GM19397 (cell line): ENCODE data around the gene SGSM2.

Experiments
- ATAC-seq: cut with Tn5 transposase; IDR thresholded peaks from one replicate; pipeline ENCODE4 v1.9.1; 2021; ENCODE audit warnings: mild to moderate bottlenecking, moderate library complexity; ENCODE audit not compliant: unreplicated experiment

The SGSM2 gene

DNA sequence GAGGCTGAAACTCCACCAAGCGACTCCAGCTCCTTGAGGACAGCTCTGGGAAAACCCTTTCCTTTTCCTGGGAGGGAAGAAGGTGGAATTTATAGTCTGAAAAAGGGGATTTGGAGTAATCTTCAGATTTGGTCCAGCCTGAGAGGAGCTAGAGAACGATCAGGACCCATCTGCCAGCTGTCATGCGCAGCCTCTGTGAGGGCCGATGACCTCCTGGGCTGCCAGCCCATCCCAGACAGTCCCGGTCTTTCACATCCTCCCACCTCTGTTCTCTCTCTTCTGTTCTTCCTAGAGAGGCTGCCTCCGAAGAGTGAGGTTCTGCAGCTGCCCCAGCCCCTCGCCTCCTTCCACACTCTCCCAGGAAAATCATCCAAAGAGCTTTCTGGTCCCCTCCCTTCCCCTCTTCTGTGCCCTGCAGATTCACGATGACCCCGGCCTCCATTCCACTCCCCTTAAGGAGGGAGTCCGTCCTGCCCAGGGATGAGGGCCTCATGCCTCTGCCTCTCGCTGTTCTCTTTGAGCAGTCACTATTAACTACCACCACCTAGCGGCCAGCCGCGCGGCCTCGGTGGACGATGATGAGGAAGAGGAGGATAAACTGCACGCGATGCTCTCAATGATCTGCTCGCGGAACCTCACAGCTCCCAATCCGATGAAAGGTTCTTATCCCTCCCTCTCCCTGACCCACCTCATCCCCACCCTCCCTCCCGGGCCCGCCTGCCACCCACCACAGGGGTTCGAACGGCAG is 29.6 kb downstream of the SGSM2 start:
- no peak for ATAC-seq

GRCh38 chr17:2368359-2368758 is 31.1 kb downstream of the SGSM2 start:
- ATAC-seq, result no peak

DNA sequence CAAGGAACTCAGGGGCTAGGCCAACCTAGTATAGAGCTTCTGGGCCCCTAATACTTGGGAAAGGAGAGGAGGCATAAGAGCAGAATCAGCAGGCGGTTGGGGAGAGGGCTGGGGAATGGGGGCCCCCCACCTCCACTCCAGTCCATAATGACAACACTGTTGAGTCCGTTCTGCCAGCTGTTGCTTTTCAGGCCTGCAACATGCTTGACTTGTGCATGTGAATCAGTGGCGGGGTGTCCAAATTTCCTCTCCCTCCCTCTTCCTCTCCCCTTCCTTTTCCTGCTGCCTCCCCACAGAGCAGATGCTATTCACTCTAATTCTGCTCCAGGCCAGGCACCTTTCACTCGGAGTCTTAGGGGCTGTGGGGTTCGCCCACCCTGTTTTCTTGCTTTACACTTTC is 31.7 kb downstream of the SGSM2 start:
- ATAC-seq, result no peak

- ATAC-seq, result no peak
Measured at GRCh38 chr17:2369551-2370210, 32.4 kb downstream of the SGSM2 start.

DNA sequence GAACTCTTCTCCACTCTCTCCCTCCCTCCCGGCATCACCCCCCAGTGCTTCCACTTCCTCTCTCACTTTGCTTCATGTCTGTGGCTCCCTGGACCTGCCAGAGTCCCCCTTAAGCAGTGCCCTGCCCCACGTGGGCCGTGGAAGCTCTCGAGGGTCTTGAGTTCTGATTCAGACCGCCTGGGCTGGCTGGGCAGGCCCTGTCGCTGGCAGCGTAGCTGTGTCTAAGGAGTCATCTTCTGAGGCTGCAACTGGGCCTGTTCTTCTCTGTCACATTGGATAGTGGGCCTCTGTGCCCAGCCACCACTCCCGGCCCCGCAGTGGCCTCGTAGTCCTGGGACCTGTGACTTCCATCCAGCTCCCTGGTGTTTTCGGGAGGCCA is 32.9 kb downstream of the SGSM2 start:
- no peak for ATAC-seq

GRCh38 chr17:2371183-2372130 is 34.2 kb downstream of the SGSM2 start:
- no peak for ATAC-seq

- ATAC-seq, result no peak
Measured at GRCh38 chr17:2372180-2372579, 34.9 kb downstream of the SGSM2 start.

DNA sequence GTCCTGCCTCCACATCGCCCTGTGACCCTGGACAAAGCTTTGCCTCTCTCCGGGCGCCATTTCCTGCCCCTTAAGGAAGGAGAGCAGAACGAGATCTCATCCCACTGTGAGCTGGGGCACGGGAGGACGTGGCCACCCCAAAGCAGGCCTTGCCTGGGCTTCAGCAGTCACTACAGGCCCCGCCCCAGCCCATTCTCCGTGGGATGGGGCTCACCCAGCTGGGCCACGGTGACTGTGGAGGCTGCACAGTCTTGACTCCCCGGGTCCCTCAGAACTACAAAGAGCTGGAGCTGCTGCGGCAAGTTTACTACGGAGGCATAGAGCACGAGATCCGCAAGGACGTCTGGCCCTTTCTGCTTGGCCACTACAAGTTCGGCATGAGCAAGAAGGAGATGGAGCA is 35.4 kb downstream of the SGSM2 start:
- ATAC-seq, result no peak

- no peak for ATAC-seq
Measured at GRCh38 chr17:2373179-2373578, 35.9 kb downstream of the SGSM2 start.

DNA sequence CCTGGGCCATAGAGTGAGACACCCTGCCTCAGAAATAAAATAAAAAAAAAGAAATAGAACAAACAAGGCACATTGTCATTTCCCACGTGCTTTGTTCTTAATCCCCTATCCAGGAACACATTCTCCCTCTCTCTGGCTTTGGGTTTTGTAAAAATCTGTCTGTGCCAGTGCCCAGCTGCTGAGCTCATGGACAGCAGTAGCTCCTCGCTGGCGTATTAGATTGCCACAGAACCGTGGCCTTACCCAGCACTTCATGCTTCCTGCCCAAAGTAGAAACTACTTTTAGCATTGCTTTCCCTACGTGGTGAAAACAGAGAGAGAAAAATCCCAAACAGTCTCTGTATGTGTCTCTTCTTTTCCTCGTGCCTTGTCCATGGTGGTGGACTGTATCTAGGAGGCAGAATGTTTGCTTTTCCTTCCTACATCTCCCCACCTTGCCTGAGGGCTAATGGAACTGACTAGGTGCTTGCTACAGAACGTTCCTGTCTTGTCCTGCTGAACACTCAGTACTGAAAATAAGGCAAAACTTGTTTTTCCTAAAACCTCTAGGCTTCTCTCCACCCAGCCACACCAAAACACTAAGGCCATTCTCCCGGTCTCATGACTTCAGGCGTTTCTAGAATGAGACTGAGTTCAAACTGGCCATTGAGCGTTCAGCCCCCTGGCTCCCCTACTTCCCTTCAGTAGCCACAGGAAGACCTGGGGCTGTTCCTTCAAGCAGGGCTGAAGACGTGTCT is 37.4 kb downstream of the SGSM2 start:
- no peak for ATAC-seq

DNA sequence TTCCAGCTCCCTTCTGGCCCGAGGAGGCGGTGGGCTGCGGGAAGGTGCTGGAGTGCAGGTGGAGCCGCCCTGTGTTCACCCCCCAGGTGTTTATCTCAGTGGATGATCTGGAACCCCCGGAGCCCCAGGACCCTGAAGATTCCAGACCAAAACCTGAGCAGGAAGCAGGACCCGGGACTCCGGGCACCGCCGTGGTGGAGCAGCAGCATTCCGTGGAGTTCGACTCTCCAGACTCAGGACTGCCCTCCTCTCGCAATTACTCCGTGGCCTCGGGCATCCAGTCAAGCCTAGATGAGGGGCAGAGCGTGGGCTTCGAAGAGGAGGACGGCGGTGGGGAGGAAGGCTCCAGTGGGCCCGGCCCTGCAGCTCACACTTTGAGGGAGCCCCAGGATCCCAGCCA is 38.1 kb downstream of the SGSM2 start:
- ATAC-seq, result no peak

DNA sequence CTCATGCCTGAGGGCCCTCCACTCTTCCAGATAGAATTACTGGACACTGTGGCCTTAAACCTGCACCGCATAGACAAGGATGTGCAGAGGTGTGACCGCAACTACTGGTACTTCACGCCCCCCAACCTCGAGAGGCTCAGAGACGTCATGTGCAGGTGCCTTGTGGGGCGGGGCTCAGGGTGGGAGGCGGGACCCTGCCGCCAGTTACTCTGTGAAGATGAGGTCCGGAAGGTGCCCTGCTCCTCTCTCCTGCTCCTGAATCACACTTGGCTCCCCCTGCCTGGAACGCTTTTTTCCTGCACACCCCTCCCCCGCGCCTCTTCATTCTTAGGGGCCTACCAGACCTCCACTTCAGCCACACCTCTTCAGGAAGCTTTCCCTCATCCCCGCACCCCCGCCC is 38.8 kb downstream of the SGSM2 start:
- ATAC-seq, result no peak

GRCh38 chr17:2377659-2378058 is 40.4 kb downstream of the SGSM2 start:
- ATAC-seq, result no peak

- ATAC-seq, result no peak
Measured at GRCh38 chr17:2378905-2379304, 41.6 kb downstream of the SGSM2 start.

DNA sequence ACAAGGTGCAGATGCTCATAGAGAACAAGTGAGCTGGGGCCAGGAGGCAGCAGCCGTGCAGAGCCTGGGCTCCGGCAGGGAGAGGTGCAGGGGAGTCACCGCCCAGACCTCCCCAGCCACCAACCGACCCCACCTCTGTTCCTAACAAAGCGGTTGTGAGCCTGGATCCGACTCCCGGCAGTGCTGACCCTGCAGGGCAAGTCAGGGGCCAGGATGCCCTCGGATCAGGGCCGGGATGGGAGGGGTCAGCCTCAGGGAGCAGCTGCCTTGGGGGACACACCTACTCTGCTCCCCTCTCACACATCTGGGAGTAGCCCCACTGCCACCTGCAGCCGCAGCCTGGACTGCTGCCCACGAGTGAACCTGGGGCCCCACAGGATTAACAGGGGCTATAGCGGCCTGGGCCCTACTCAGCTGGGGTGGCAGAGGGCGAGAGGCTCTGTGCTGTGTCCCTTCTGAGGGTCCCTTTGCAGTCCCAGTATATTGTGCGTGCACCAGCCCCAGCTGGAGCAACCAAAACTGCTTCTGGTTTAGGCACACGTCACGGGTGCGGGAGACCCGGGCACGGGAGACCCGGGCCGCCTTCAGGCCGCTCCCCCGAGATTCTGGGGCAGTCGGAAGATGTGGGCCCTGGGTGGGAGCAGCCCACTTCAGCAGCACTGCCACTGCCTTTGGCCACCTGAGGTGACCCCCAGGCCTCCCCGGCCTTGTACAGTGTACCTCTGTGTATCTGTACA is 42.4 kb downstream of the SGSM2 start:
- ATAC-seq, result no peak

- no peak for ATAC-seq
Measured at GRCh38 chr17:2380226-2380922, 43.1 kb downstream of the SGSM2 start.

DNA sequence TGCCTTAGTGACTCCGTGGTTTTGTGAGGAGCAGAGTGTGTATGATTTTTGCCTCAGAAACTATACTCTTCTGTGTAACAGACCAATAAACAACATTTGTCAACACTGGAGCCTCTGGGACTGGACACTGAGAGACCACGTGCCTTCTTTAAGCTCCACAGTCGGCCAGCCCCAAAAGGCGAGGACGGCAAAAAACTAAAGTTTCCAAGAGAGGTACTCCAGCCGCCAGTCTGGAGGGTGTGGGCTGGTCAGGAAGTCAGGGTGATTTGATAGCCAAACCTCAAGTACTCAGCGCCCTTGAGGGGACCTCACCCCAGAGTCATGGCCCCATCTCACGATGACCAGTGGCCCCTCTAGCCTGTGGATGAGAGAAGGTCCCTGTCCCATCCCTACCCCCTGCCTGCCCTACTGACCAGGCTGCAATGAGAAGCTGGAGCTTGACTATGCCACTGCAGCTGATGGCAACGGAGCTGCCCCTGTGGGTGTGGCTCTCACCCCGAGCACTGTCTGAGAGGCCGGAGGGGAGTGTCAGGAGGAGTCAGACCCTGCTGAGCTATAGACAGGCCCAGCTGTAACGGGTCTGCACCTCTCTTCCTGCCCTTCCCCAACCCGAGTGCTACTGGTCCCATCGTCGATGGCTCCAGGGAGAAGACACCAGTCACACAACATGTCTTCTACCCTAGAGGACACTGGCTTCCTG is 43.8 kb downstream of the SGSM2 start:
- ATAC-seq, result no peak

DNA sequence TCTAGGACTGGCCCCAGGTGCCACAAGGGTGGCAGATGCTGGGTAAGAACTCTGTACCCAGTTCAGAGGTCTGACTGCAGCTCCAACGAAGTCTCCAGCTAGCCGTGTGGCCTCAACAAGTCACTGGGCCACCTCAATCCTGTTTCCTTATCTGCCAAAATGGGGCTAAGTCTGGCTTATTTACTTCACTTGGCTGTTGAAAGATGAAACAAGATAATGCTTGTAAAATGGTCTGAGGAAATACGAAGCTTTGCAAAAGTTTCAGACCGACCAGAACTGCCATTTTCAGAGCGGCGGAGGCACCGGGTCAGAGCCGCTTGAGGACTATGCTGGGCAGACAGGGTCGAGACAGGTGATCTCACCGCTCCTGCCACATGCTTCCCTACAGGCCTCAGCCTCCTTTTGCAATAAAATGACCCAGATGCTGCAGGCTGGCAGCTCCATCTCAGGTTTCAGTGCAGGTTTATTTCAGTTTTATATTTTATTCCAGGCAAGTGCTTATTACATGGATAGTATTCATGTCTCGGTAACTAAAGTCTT is 46.4 kb downstream of the SGSM2 start:
- no peak for ATAC-seq
